Measurements from ENCODE around the gene DBI. TPM values are rescaled to one million over a fixed set of nuclear protein-coding genes. Genes with fewer than 3 reads are reported as not detected.

Gene DBI
- polyA plus RNA-seq, 3 donors from 2014 or later, result 641 to 788 (median 730) TPM

- no peak for DNase-seq
- Mint-ChIP-seq H3K9me3 (no peaks in the 10 kb centered on the region), H3K27me3 (ENCODE audit: low read depth in 3 of 3) (peaks cover 0 to 2% (median 0%) of the 10 kb centered on the region in 3 donors), H3K27ac (peak overlapping the region; percentile 88 to 95 (median 90)), H3K4me1 (peaks cover 31 to 40% of the 10 kb centered on the region in 2 donors), H3K4me3 (peak overlapping the region in 4 of 5 donors; percentile 12 to 62 (median 50)), H3K36me3 (peaks cover 7 to 21% (median 12%) of the 10 kb centered on the region in 3 donors)
Measured at GRCh38 chr2:119339562-119339923, 27.2 kb upstream of the DBI start.

DNA sequence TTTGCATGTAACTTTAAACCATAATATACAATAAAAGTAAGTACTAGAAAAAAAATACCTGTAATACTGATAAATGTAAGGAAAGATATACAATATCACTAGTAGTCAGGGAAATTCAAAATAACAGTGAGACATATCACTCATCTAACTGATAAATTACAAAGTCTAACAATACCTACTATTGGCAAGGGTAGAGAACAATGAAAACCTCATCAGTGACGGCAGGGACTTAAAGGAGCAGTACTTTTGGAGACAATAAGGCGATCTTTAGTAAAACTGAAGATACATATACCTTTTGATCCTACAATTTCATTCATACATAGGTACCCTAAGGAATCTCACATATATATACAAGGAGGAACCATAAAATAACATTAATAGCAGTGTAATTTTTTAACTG is 25.1 kb upstream of the DBI start:
- no peak for DNase-seq
- peaks cover 31 to 38% of the 10 kb centered on the region in 2 donors for H3K4me1 Mint-ChIP-seq
- peaks cover 0 to 5% (median 3%) of the 10 kb centered on the region in 3 donors for H3K36me3 Mint-ChIP-seq
- H3K27me3 Mint-ChIP-seq (ENCODE audit: low read depth in 3 of 3), result peaks cover 0 to 2% (median 0%) of the 10 kb centered on the region in 3 donors
- no peaks in the 10 kb centered on the region for H3K9me3 Mint-ChIP-seq
- peak overlapping the region in 2 of 6 donors; percentile 10 to 51 for H3K27ac Mint-ChIP-seq
- no peak overlapping the region for H3K4me3 Mint-ChIP-seq

GRCh38 chr2:119349289-119349688 is 17.5 kb upstream of the DBI start:
- Mint-ChIP-seq H3K27ac (peak overlapping the region in 1 of 6 donors; percentile 40), H3K4me3 (no peak overlapping the region), H3K36me3 (no peaks in the 10 kb centered on the region), H3K9me3 (no peaks in the 10 kb centered on the region), H3K4me1 (no peaks in the 10 kb centered on the region), H3K27me3 (ENCODE audit: low read depth in 3 of 3) (peaks cover 0 to 3% (median 0%) of the 10 kb centered on the region in 3 donors)
- DNase-seq, result no peak

GRCh38 chr2:119350311-119350998 is 16.3 kb upstream of the DBI start:
- no peaks in the 10 kb centered on the region for H3K9me3 Mint-ChIP-seq
- peaks cover 0 to 3% (median 0%) of the 10 kb centered on the region in 3 donors for H3K27me3 Mint-ChIP-seq (ENCODE audit: low read depth in 3 of 3)
- no peak for DNase-seq
- peaks cover 0 to 4% (median 0%) of the 10 kb centered on the region in 3 donors for H3K36me3 Mint-ChIP-seq
- H3K4me3 Mint-ChIP-seq, result no peak overlapping the region
- peaks cover under 1 to 1% of the 10 kb centered on the region in 2 donors for H3K4me1 Mint-ChIP-seq
- no peak overlapping the region for H3K27ac Mint-ChIP-seq

DNA sequence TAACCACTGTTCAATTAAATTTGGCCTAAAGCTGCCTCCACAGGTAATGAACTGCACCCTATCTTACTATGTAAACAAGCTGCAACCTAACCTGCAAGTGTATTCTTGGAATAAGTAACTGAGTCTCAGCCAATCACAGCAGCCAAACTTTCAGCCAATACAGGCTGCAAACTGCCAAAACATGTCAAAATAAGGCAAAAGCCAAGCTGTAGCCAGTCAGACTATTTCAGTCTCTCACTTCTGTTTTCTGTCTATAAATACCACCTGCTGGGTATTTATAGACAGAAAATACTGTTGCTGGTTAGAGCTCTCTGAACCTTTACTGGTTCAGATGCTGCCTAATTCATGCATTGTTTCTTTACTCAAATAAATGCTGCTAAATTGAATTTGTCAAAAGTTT is 14.4 kb upstream of the DBI start:
- DNase-seq, result no peak
- Mint-ChIP-seq H3K4me3 (no peak overlapping the region), H3K36me3 (peaks cover 0 to 4% (median 0%) of the 10 kb centered on the region in 3 donors)

DNA sequence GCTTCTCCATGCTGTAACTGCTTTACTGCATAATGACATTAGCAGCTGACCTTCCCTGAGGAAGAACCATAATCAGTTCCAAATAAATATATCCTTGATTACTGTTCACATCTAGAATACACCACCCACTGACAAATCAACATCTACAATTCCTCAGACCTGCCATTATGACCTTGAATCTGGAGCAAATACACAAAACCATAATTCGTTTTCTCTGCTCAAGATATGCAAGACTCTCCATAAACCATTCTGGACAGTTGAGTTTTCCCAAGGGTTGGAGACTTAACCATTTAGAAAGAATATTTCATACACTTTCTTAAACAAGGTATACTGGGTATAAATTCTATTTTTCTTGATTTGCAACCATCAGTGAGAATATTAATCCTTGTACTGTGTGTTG is 11.9 kb upstream of the DBI start:
- no peak overlapping the region for H3K4me3 Mint-ChIP-seq
- no peak overlapping the region for H3K27ac Mint-ChIP-seq
- peaks cover 0 to 4% (median 0%) of the 10 kb centered on the region in 3 donors for H3K36me3 Mint-ChIP-seq
- peaks cover 6 to 9% of the 10 kb centered on the region in 2 donors for H3K4me1 Mint-ChIP-seq
- peaks cover 0 to 3% (median 0%) of the 10 kb centered on the region in 3 donors for H3K27me3 Mint-ChIP-seq (ENCODE audit: low read depth in 3 of 3)
- no peaks in the 10 kb centered on the region for H3K9me3 Mint-ChIP-seq
- no peak for DNase-seq

More for the DNA sequence above, 14.4 kb upstream of the DBI start:
- H3K4me1 Mint-ChIP-seq, result peaks cover 6 to 9% of the 10 kb centered on the region in 2 donors
- no peaks in the 10 kb centered on the region for H3K9me3 Mint-ChIP-seq
- H3K27ac Mint-ChIP-seq, result no peak overlapping the region
- H3K27me3 Mint-ChIP-seq (ENCODE audit: low read depth in 3 of 3), result peaks cover 0 to 3% (median 0%) of the 10 kb centered on the region in 3 donors

DNA sequence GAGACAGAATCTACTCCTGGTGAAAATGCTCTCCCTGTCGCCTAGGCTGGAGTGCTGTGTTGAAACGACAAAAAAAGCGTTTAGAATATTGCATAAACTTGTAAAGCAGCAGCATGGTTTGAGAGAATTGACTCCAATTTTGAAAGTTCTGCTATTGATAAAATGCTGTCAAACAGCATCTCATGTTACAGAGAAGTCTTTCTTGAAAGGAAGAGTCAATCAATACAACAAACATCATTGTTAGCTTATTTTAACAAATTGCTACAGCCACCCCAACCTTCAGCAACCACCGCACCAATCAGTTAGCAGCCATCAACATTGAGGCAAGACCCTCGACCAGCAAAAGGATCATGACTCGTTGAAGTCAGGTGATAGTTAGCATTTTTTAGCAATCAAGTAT is 7.0 kb upstream of the DBI start:
- no peaks in the 10 kb centered on the region for H3K9me3 Mint-ChIP-seq
- DNase-seq, result no peak
- peaks cover 32 to 49% of the 10 kb centered on the region in 2 donors for H3K4me1 Mint-ChIP-seq
- peaks cover 0 to 3% (median 0%) of the 10 kb centered on the region in 3 donors for H3K27me3 Mint-ChIP-seq (ENCODE audit: low read depth in 3 of 3)
- peaks cover 0 to 2% (median 0%) of the 10 kb centered on the region in 3 donors for H3K36me3 Mint-ChIP-seq
- H3K27ac Mint-ChIP-seq, result no peak overlapping the region
- no peak overlapping the region for H3K4me3 Mint-ChIP-seq

DNA sequence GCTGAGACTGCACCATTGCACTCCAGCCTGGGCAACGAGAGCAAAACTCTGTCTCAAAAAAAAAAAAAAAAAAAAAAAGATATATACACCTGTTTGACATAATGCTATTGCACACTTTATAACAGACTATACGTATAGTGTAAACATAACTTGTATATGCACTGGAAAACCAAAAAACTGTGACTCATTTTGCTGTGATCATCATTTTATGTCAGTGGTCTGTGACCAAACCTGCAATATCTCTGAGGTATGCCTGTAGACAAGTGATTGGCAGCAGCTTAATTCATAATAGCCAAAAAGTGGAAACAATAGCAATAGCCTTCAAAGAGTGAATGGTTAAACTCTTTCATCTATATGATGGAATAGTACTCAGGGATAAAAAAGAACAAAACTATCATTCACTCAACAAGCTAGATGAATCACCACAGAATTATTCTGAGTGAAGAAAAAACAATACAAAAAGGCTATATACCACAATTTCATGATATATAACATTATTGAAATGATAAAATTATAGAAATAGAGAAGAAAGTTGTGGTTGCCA is 6.3 kb upstream of the DBI start:
- no peak overlapping the region for H3K4me3 Mint-ChIP-seq
- H3K27me3 Mint-ChIP-seq (ENCODE audit: low read depth in 3 of 3), result peaks cover 0 to 3% (median 0%) of the 10 kb centered on the region in 3 donors
- no peaks in the 10 kb centered on the region for H3K9me3 Mint-ChIP-seq
- H3K36me3 Mint-ChIP-seq, result no peaks in the 10 kb centered on the region
- H3K27ac Mint-ChIP-seq, result no peak overlapping the region
- no peak for DNase-seq
- H3K4me1 Mint-ChIP-seq, result peaks cover 37 to 55% of the 10 kb centered on the region in 2 donors

DNA sequence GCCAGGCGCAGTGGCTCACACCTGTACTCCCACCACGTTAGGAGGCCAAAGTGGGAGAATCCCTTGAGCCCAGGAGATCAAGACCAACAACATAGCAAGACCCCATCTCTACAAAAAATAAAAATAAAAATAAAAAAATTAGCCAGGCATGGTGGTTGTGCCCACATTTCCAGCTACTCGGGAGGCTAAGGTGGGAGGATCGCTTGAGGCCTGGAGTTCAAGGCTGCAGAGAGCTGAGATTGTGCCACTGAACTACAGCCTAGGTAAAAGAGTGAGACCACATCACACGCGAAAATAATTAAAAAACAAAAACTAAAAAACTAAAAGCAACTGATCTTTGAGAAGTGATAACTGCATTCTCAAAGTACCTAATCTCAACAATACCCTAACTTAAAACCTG is 2.0 kb upstream of the DBI start:
- H3K4me3 Mint-ChIP-seq, result peak overlapping the region; percentile 97 to 99 (median 98)
- no peak for DNase-seq
- H3K4me1 Mint-ChIP-seq, result peaks cover 59 to 81% of the 10 kb centered on the region in 2 donors
- peaks cover 4 to 7% (median 5%) of the 10 kb centered on the region in 3 donors for H3K36me3 Mint-ChIP-seq
- H3K27me3 Mint-ChIP-seq (ENCODE audit: low read depth in 3 of 3), result peaks cover 3 to 14% (median 13%) of the 10 kb centered on the region in 3 donors
- no peaks in the 10 kb centered on the region for H3K9me3 Mint-ChIP-seq
- H3K27ac Mint-ChIP-seq, result peak overlapping the region; percentile 91 to 98 (median 96)

GRCh38 chr2:119365436-119365835 is 1.3 kb upstream of the DBI start:
- H3K9me3 Mint-ChIP-seq, result no peaks in the 10 kb centered on the region
- peaks cover 3 to 14% (median 13%) of the 10 kb centered on the region in 3 donors for H3K27me3 Mint-ChIP-seq (ENCODE audit: low read depth in 3 of 3)
- no peak for DNase-seq
- H3K27ac Mint-ChIP-seq, result peak overlapping the region; percentile 91 to 98 (median 96)
- H3K4me1 Mint-ChIP-seq, result peaks cover 63 to 85% of the 10 kb centered on the region in 2 donors
- H3K4me3 Mint-ChIP-seq, result peak overlapping the region; percentile 97 to 99 (median 98)
- peaks cover 6 to 14% (median 8%) of the 10 kb centered on the region in 3 donors for H3K36me3 Mint-ChIP-seq

- H3K4me3 Mint-ChIP-seq, result peak overlapping the region; percentile 97 to 99 (median 98)
- peaks cover 12 to 21% (median 13%) of the 10 kb centered on the region in 3 donors for H3K36me3 Mint-ChIP-seq
- H3K4me1 Mint-ChIP-seq, result peaks cover 59 to 81% of the 10 kb centered on the region in 2 donors
- no peaks in the 10 kb centered on the region for H3K9me3 Mint-ChIP-seq
- peaks cover 5 to 14% (median 13%) of the 10 kb centered on the region in 3 donors for H3K27me3 Mint-ChIP-seq (ENCODE audit: low read depth in 3 of 3)
- H3K27ac Mint-ChIP-seq, result peak overlapping the region; percentile 91 to 98 (median 96)
- DNase-seq, result no peak
Measured at GRCh38 chr2:119366161-119366648, 572 bp upstream of the DBI start.

GRCh38 chr2:119367472-119368099 is 809 bp downstream of the DBI start:
- H3K4me3 Mint-ChIP-seq, result peak overlapping the region; percentile 97 to 99 (median 98)
- peak overlapping the region; percentile 91 to 98 (median 96) for H3K27ac Mint-ChIP-seq
- peak; percentile 29 to 32 (median 29) for DNase-seq
- peaks cover 56 to 67% of the 10 kb centered on the region in 2 donors for H3K4me1 Mint-ChIP-seq
- peaks cover 5 to 14% (median 13%) of the 10 kb centered on the region in 3 donors for H3K27me3 Mint-ChIP-seq (ENCODE audit: low read depth in 3 of 3)
- no peaks in the 10 kb centered on the region for H3K9me3 Mint-ChIP-seq
- peaks cover 20 to 34% (median 26%) of the 10 kb centered on the region in 3 donors for H3K36me3 Mint-ChIP-seq

- Mint-ChIP-seq H3K9me3 (peaks cover 0 to 6% (median 4%) of the 10 kb centered on the region in 6 donors), H3K36me3 (peaks cover 40 to 57% (median 48%) of the 10 kb centered on the region in 3 donors), H3K27me3 (ENCODE audit: low read depth in 3 of 3) (peaks cover 5 to 17% (median 13%) of the 10 kb centered on the region in 3 donors), H3K27ac (peak overlapping the region in 3 of 6 donors; percentile 5 to 91 (median 57)), H3K4me3 (peak overlapping the region in 2 of 5 donors; percentile 7 to 25), H3K4me1 (peaks cover 39 to 49% of the 10 kb centered on the region in 2 donors)
- no peak for DNase-seq
Measured at GRCh38 chr2:119369845-119370244, 3.1 kb downstream of the DBI start.

All from immature natural killer cell (primary cell).